ENCODE measurements around the gene SNRK. TPM values are rescaled to one million over a fixed set of nuclear protein-coding genes. Genes with fewer than 3 reads are reported as not detected.

SNRK gene
- total and polyA plus RNA-seq, 2 donors (not counting 3 experiments of a cell fraction or from before 2014, with no cell fraction given), result 43.3 to 99.9 TPM

DNA sequence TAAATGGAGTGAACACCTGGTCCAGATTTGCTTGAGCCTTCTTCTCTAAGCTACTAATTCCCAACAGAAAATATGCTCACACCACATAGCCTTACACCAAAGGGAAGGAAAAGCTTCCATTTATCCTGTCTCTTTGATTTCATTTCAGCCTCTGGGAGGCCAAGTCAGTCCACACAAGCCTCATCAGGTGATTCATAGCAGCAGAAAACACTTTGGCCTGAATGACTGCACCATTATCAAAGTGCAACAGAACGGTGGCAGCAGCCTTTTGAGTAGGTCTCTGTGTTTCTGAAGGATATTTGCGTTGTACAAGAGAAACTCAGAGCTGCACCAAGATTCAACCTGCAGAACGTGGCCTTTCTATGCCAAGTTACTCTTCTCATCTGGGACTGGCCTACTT is 46.6 kb upstream of the SNRK start:
- H3K9ac ChIP-seq (replicated peaks; ENCODE audit: extremely low read depth, insufficient read depth, low read length), result no peak overlapping the region
- H3K27ac ChIP-seq (ENCODE audit: insufficient read depth, low read depth, low read length), result no peak overlapping the region
- H2AFZ ChIP-seq (ENCODE audit: low read depth, low read length), result no peak overlapping the region
- H3K4me3 ChIP-seq (replicated peaks in 1 of 3; ENCODE audit: insufficient read depth in 1 of 3, low read depth in 1 of 3, low read length in 3 of 3), result no peak overlapping the region
- H3K79me2 ChIP-seq (ENCODE audit: control insufficient read depth, insufficient read depth, low read length), result no peaks in the 10 kb centered on the region
- H3K4me1 ChIP-seq (ENCODE audit: control insufficient read depth, extremely low read depth, insufficient read depth, low read length), result peaks cover 13% of the 10 kb centered on the region
- H3K4me2 ChIP-seq (ENCODE audit: insufficient read depth, low read length), result no peak overlapping the region
- ChIA-PET CTCF (interaction anchor here (0.6 to 0.9 kb wide), 3 partner anchors 10 to 78 kb away, joined by 3 to 5 read pairs (median 4); no protein-coding TSS in a partner anchor), POLR2A (no interaction called here)
- no peak for TF ChIP-seq MYC (IDR thresholded peaks at IDR 0.05; ENCODE audit: low read depth, low read length)
- TF ChIP-seq FOS (IDR thresholded peaks at IDR 0.05; ENCODE audit: borderline replicate concordance, insufficient read depth, low read length), result no peak
- no peak for TF ChIP-seq EZH2 (IDR thresholded peaks at IDR 0.05; ENCODE audit: borderline replicate concordance, low read depth, low read length, severe bottlenecking)
- no peak for TF ChIP-seq GATA2 (IDR thresholded peaks at IDR 0.05; ENCODE audit: insufficient read depth, insufficient read length, low read depth, low read length)
- no peak for TF ChIP-seq POLR2A (IDR thresholded peaks at IDR 0.05; ENCODE audit: low read depth, low read length)
- TF ChIP-seq, protein P1, sequence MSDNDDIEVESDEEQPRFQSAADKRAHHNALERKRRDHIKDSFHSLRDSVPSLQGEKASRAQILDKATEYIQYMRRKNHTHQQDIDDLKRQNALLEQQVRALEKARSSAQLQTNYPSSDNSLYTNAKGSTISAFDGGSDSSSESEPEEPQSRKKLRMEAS (IDR thresholded peaks at IDR 0.05; ENCODE audit: insufficient read depth, insufficient read length), result no peak
- no peak for TF ChIP-seq JUN (IDR thresholded peaks at IDR 0.05; ENCODE audit: borderline replicate concordance, insufficient read depth, insufficient read length, low read depth)
- no peak for TF ChIP-seq POLR2AphosphoS5 (IDR thresholded peaks at IDR 0.05; ENCODE audit: insufficient read depth, low read depth, low read length)
- TF ChIP-seq, protein P2, sequence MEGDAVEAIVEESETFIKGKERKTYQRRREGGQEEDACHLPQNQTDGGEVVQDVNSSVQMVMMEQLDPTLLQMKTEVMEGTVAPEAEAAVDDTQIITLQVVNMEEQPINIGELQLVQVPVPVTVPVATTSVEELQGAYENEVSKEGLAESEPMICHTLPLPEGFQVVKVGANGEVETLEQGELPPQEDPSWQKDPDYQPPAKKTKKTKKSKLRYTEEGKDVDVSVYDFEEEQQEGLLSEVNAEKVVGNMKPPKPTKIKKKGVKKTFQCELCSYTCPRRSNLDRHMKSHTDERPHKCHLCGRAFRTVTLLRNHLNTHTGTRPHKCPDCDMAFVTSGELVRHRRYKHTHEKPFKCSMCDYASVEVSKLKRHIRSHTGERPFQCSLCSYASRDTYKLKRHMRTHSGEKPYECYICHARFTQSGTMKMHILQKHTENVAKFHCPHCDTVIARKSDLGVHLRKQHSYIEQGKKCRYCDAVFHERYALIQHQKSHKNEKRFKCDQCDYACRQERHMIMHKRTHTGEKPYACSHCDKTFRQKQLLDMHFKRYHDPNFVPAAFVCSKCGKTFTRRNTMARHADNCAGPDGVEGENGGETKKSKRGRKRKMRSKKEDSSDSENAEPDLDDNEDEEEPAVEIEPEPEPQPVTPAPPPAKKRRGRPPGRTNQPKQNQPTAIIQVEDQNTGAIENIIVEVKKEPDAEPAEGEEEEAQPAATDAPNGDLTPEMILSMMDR (IDR thresholded peaks at IDR 0.05; ENCODE audit: extremely low read depth in 1 of 2, insufficient read depth in 1 of 2, low read depth in 1 of 2, low read length in 2 of 2), result no peak
- H4K20me1 ChIP-seq (replicated peaks; ENCODE audit: control insufficient read depth, extremely low read depth, insufficient read depth, low read length), result no peaks in the 10 kb centered on the region
- no peaks in the 10 kb centered on the region for H3K36me3 ChIP-seq (ENCODE audit: control insufficient read depth in 2 of 2, extremely low read depth in 1 of 2, insufficient read depth in 2 of 2, low read length in 2 of 2)
- H3K9me3 ChIP-seq (replicated peaks; ENCODE audit: control insufficient read depth, insufficient read depth, low read length), result no peaks in the 10 kb centered on the region
- no peaks in the 10 kb centered on the region for H3K27me3 ChIP-seq (ENCODE audit: control insufficient read depth in 2 of 2, insufficient read depth in 2 of 2, low read length in 2 of 2)
- no peaks in the 10 kb centered on the region for H3K9me1 ChIP-seq (replicated peaks; ENCODE audit: control insufficient read depth, extremely low read depth, insufficient read depth, low read length)
- FAIRE-seq (no peak), DNase-seq (ENCODE audit: low read depth, low spot score) (no peak)
- BruUV-seq (replicated peaks), result no TSS peak
- dilution Hi-C loops (cut with MboI; ENCODE audit: extremely low pct_ligation_motif_present, low sequenced_read_pairs) (no loop called here), intact Hi-C loops (cut with micrococcal nuclease) (no loop called here)

Data from endothelial cell of umbilical vein (primary cell).